K562 (cell line): Measurements from ENCODE around the gene SAV1. TPM values are rescaled to one million over a fixed set of nuclear protein-coding genes. Genes with fewer than 3 reads are reported as not detected.

ENCODE experiments used
- ATAC-seq: fragments of 200-7000 bp; cut with Tn5 transposase; 3 replicates; pipeline ENCODE4 v1.9.1; 2020; ENCODE audit warnings: moderate library complexity
- BruUV-seq: library from RNA; stranded (reverse); fragments of 400-500 nt; replicated peaks from 2 replicates; lab custom pipeline; 2021; lab: Mats Ljungman, UMichigan
- CTCF ChIA-PET: fragments of 300-600 bp; formaldehyde crosslinking; extraction: SDS; loops from one replicate; lab custom pipeline; 2021; ENCODE audit warnings: low intra/inter-chr PET ratio; lab: Yijun Ruan, JAX
- POLR2A ChIA-PET: fragments of 300-600, 350-650 bp; sonication (Branson Sonifier 250); formaldehyde crosslinking; extraction: SDS; loops from one replicate; lab custom pipeline; 2021; ENCODE audit warnings: antibody characterized with exemption, inconsistent platforms; lab: Yijun Ruan, JAX
- DNase-seq, 4 experiments: peaks; one replicate each; pipeline versions ENCODE4 v3.0.0 to v3.0.0-alpha.2; 2011 to 2018; ENCODE audit warnings: low spot score in 3 of 4, mixed read lengths in 3 of 4; ENCODE audit errors: extremely low read depth in 1 of 4
- FAIRE-seq: peaks from 2 replicates; lab custom pipeline; 2011; peaks lifted over from hg19 to GRCh38; lab: Jason Lieb, UNC
- H2AFZ ChIP-seq: 2 replicates; pipeline ENCODE4 v1.6.0; 2011; ENCODE audit warnings: low read depth, low read length, control low read depth, inconsistent platforms
- H3K27ac ChIP-seq: fragments of 200-600 bp; 3 replicates; pipeline ENCODE4 v1.8.0; 2011; ENCODE audit warnings: low read depth, mild to moderate bottlenecking, control low read depth, inconsistent platforms, low read length, moderate library complexity, mixed read lengths; ENCODE audit errors: extremely low read depth
- H3K27me3 ChIP-seq, 2 experiments: fragments of 300-600 bp in 1 of 2; 2 replicates in 1 of 2; 3 replicates in 1 of 2; pipeline versions ENCODE4 v1.6.0 to v1.8.0; 2011; ENCODE audit warnings: inconsistent platforms in 2 of 2, low read length in 2 of 2, mild to moderate bottlenecking in 1 of 2, mixed read lengths in 1 of 2, moderate library complexity in 1 of 2; ENCODE audit not compliant: control insufficient read depth in 2 of 2, insufficient read depth in 2 of 2
- H3K36me3 ChIP-seq: fragments of 300-600 bp; 3 replicates; pipeline ENCODE4 v1.8.0; 2011; ENCODE audit warnings: mild to moderate bottlenecking, low read length, inconsistent platforms; ENCODE audit not compliant: control insufficient read depth, insufficient read depth
- H3K4me1 ChIP-seq, 2 experiments: fragments of 200-600 bp in 1 of 2; replicated peaks in 1 of 2; 2 replicates in 1 of 2; 3 replicates in 1 of 2; pipeline versions ENCODE4 v1.5.1 to v1.8.0; 2011; ENCODE audit warnings: inconsistent platforms in 2 of 2, low read length in 2 of 2, mild to moderate bottlenecking in 1 of 2, mixed read lengths in 1 of 2, moderate library complexity in 1 of 2; ENCODE audit not compliant: control insufficient read depth in 2 of 2, insufficient read depth in 2 of 2
- H3K4me2 ChIP-seq: 2 replicates; pipeline ENCODE4 v1.6.1; 2011; ENCODE audit warnings: low read length, control low read depth, inconsistent platforms, mixed read lengths; ENCODE audit not compliant: insufficient read depth
- H3K4me3 ChIP-seq: fragments of 200-600 bp; sonication (generic), shearing (Covaris generic); 2 replicates; pipeline ENCODE4 v1.5.1; 2016; ENCODE audit warnings: control low read depth, inconsistent platforms
- H3K79me2 ChIP-seq: fragments of 200-600 bp; 3 replicates; pipeline ENCODE4 v1.8.0; 2011; ENCODE audit warnings: low read length, inconsistent platforms; ENCODE audit not compliant: control insufficient read depth, insufficient read depth
- H3K9ac ChIP-seq, 2 experiments: 2 replicates each; pipeline versions ENCODE4 v1.6.0 to v1.6.1; 2011; ENCODE audit warnings: low read depth in 2 of 2, low read length in 2 of 2, control low read depth in 1 of 2, inconsistent platforms in 1 of 2, mild to moderate bottlenecking in 1 of 2, mixed read lengths in 1 of 2; ENCODE audit not compliant: insufficient read depth in 1 of 2
- H3K9me1 ChIP-seq: one replicate; pipeline ENCODE4 v1.6.0; 2011; ENCODE audit warnings: inconsistent platforms, mild to moderate bottlenecking, low read length, moderate library complexity; ENCODE audit not compliant: control insufficient read depth, insufficient read depth
- H3K9me3 ChIP-seq: replicated peaks from 2 replicates; pipeline ENCODE4 v1.5.1; 2011; ENCODE audit warnings: low read depth, low read length, inconsistent platforms; ENCODE audit not compliant: control insufficient read depth, insufficient read depth
- H4K20me1 ChIP-seq: replicated peaks from 2 replicates; pipeline ENCODE4 v1.6.1; 2011; ENCODE audit warnings: low read length, inconsistent platforms, mixed read lengths; ENCODE audit not compliant: control insufficient read depth, insufficient read depth
- CAMTA2 ChIP-seq: fragments of 250-450 bp; sonication (Bioruptor Pico); conservative IDR thresholded peaks from 2 replicates; pipeline ENCODE4 v1.5.1; 2022
- CBFA2T3 ChIP-seq: fragments of 450-650 bp; IDR thresholded peaks from 2 replicates; pipeline ENCODE4 v1.6.1; 2017
- GATAD2B ChIP-seq: fragments of 450-650 bp; IDR thresholded peaks from 2 replicates; pipeline ENCODE4 v1.6.1; 2017; ENCODE audit warnings: mild to moderate bottlenecking, borderline replicate concordance
- GMEB1 ChIP-seq: fragments of 250-450 bp; sonication (Bioruptor Pico); IDR thresholded peaks from 2 replicates; pipeline ENCODE4 v1.4.0; 2020; ENCODE audit warnings: mild to moderate bottlenecking
- NR0B1 ChIP-seq: fragments of 450-650 bp; IDR thresholded peaks from one replicate; pipeline ENCODE4 v1.6.1; 2018; ENCODE audit warnings: mild to moderate bottlenecking, moderate library complexity; ENCODE audit not compliant: partially characterized antibody
- PHF21A ChIP-seq: fragments of 450-650 bp; IDR thresholded peaks from 2 replicates; pipeline ENCODE4 v1.6.1; 2017; ENCODE audit warnings: low read depth, borderline replicate concordance
- SAFB2 ChIP-seq: fragments of 200-400 bp; formaldehyde crosslinking; IDR thresholded peaks from 2 replicates; pipeline ENCODE4 v1.6.1; 2018; ENCODE audit warnings: borderline replicate concordance, low read length, low read depth, moderate library complexity; ENCODE audit not compliant: severe bottlenecking
- TSC22D4 ChIP-seq: fragments of 450-650 bp; IDR thresholded peaks from 2 replicates; pipeline ENCODE4 v1.6.1; 2016; ENCODE audit warnings: missing genetic modification characterization, missing biosample characterization, control low read depth
- ZBTB2 ChIP-seq: fragments of 450-650 bp; IDR thresholded peaks from 2 replicates; pipeline ENCODE4 v1.6.1; 2016; ENCODE audit warnings: antibody characterized with exemption
- ZBTB33 ChIP-seq: sonication (generic); formaldehyde crosslinking; IDR thresholded peaks from 2 replicates; pipeline ENCODE4 v1.8.1; 2023; ENCODE audit warnings: mild to moderate bottlenecking, missing genetic modification reagents
- in situ Hi-C: fragments of 300-500 bp; cut with MboI; formaldehyde crosslinking; loops from 4 replicates; pipeline ENCODE4 v1.15.0; 2018; ENCODE audit warnings: inconsistent platforms, mixed read lengths
- intact Hi-C: fragments of 100-400 bp; cut with micrococcal nuclease; formaldehyde crosslinking; loops from 2 replicates; pipeline ENCODE4 v1.14.2; 2022
- polyA plus RNA-seq, 8 experiments: library from polyadenylated mRNA; depleted of rRNA in 4 of 8; stranded (reverse) in 5 of 8; unstranded in 3 of 8; fragments of >200 nt; fragmentation: Nextera tagmentation in 2 of 8; fragmentation: Illumina TruSeq in 1 of 8; extraction: Ambion mirVana in 2 of 8; extraction: Trizol in 1 of 8; gene quantifications; 2 replicates each; pipeline versions ENCODE4 v1.2.1 to v1.2.3, GENCODE V29; 2011 to 2014; ENCODE audit warnings: inconsistent platforms in 1 of 8, missing spikeins in 1 of 8
- total RNA-seq, 7 experiments: library from RNA; depleted of rRNA in 6 of 7; stranded (reverse); fragments of >200 nt in 6 of 7; fragmentation: Illumina TruSeq in 2 of 7; extraction: Trizol in 2 of 7; gene quantifications; 2 replicates each; pipeline versions ENCODE4 v1.2.1 to v1.2.3, GENCODE V29; 2011 to 2021; ENCODE audit warnings: low replicate concordance in 1 of 7

The SAV1 gene
- total and polyA plus RNA-seq, 9 of the 15 experiments (the other 6 are each of a cell fraction or from before 2014, with no cell fraction given): 6.5 to 18.1 (median 16.1) TPM

- POLR2A ChIA-PET: interaction anchor here (0.6 kb wide), 1 partner anchor 35 kb away, joined by 3 read pairs; no protein-coding TSS in a partner anchor
- H3K4me1 ChIP-seq: no peaks in the 10 kb centered on the region; a peak in 1 of 5 replicates
Observed at GRCh38 chr14:50598765-50599164, 69.3 kb downstream of the SAV1 start.

More at GRCh38 chr14:50598765-50599164, 69.3 kb downstream of the SAV1 start:
- intact Hi-C loops: no loop called here
- Histone ChIP-seq H3K36me3 (no peaks in the 10 kb centered on the region), H3K9me1 (no peaks in the 10 kb centered on the region), H4K20me1 (no peaks in the 10 kb centered on the region), H3K9me3 (no peaks in the 10 kb centered on the region), H2AFZ (no peak overlapping the region), H3K27ac (no peak overlapping the region), H3K9ac (no peak overlapping the region), H3K79me2 (no peaks in the 10 kb centered on the region), H3K27me3 (no peaks in the 10 kb centered on the region; a peak in 1 of 5 replicates), H3K4me3 (no peak overlapping the region), H3K4me2 (no peak overlapping the region)
- no peak for ATAC-seq
- no TSS peak for BruUV-seq
- no peak for DNase-seq
- in situ Hi-C loops: no loop called here
- no peak for FAIRE-seq
- no peak for TF ChIP-seq ZBTB2
- no peak for TF ChIP-seq CAMTA2 (CRISPR knock-in tag)
- no peak for TF ChIP-seq GATAD2B
- TF ChIP-seq SAFB2: no peak
- TF ChIP-seq PHF21A: no peak
- no peak for TF ChIP-seq GMEB1 (CRISPR knock-in tag)
- no peak for TF ChIP-seq NR0B1
- no peak for TF ChIP-seq TSC22D4 (tag)
- TF ChIP-seq CBFA2T3: no peak
- no peak for TF ChIP-seq ZBTB33
- CTCF ChIA-PET: interaction anchor here (3.4 kb wide), 1 partner anchor 174 kb away, joined by 16 read pairs; no protein-coding TSS in a partner anchor
